Measurements from ENCODE around the gene CHRNB1.

CHRNB1 gene

DNA sequence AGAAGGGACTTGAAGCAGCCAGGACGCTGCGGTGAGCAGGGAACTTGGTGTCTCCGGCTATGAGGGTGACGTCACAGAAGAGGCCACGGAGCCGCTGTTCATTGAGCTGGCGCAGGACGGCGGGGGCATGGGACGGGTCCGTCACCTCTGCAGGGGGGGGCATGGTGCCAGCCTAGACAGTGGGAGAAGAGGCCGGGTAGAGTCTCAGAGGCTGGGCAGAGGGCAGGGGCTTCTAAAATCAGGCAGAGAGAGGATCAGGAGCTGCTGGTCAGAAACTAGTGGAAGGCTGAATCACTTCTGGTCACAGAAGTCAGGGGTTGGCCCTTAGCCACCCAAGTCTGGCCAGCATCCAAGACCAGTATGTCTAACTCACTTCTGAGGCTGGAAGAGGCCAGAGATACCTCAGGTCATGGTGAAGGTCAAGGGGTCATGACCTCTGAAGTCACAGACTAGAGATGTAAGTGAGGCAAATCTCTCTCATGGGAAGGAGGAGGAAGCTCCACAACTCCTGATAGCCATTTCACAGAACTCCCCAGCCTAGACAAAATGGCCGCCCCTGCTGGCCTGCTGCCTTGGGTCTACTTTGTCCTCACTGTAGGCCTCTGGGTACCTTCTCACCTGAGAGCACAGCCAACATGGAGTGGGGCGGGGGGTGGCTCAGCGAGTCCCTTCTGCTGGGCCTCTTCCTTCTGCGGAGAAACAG lies 21.9 kb downstream of the CHRNB1 start:
- H3K4me3 ChIP-seq (ENCODE audit: low read depth, low read length): no peak overlapping the region
- peaks cover 5% of the 10 kb centered on the region for H3K4me1 ChIP-seq (ENCODE audit: control insufficient read depth, insufficient read depth, low read length)
- TF ChIP-seq BCL11A (tag by site-specific recombination; IDR thresholded peaks at IDR 0.05; ENCODE audit: low read depth) (peak; percentile 93), BCL11B (tag by site-specific recombination; IDR thresholded peaks at IDR 0.05; ENCODE audit: low read depth) (peak; percentile 93), ZNF426 (tag by site-specific recombination; IDR thresholded peaks at IDR 0.05) (no peak), ZNF600 (tag by site-specific recombination; IDR thresholded peaks at IDR 0.05) (peak; percentile 26; the same call in 1 of the 2 replicates), ZSCAN23 (tag by site-specific recombination; IDR thresholded peaks at IDR 0.05) (no peak), ZNF623 (tag by site-specific recombination; IDR thresholded peaks at IDR 0.05) (no peak)
- TF ChIP-seq, protein P1, sequence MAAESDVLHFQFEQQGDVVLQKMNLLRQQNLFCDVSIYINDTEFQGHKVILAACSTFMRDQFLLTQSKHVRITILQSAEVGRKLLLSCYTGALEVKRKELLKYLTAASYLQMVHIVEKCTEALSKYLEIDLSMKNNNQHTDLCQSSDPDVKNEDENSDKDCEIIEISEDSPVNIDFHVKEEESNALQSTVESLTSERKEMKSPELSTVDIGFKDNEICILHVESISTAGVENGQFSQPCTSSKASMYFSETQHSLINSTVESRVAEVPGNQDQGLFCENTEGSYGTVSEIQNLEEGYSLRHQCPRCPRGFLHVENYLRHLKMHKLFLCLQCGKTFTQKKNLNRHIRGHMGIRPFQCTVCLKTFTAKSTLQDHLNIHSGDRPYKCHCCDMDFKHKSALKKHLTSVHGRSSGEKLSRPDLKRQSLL (tag by site-specific recombination; IDR thresholded peaks at IDR 0.05): peak; percentile 65
- TF ChIP-seq, protein P2, sequence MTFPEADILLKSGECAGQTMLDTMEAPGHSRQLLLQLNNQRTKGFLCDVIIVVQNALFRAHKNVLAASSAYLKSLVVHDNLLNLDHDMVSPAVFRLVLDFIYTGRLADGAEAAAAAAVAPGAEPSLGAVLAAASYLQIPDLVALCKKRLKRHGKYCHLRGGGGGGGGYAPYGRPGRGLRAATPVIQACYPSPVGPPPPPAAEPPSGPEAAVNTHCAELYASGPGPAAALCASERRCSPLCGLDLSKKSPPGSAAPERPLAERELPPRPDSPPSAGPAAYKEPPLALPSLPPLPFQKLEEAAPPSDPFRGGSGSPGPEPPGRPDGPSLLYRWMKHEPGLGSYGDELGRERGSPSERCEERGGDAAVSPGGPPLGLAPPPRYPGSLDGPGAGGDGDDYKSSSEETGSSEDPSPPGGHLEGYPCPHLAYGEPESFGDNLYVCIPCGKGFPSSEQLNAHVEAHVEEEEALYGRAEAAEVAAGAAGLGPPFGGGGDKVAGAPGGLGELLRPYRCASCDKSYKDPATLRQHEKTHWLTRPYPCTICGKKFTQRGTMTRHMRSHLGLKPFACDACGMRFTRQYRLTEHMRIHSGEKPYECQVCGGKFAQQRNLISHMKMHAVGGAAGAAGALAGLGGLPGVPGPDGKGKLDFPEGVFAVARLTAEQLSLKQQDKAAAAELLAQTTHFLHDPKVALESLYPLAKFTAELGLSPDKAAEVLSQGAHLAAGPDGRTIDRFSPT (tag by site-specific recombination; IDR thresholded peaks at IDR 0.05): peak; percentile 54; the same call in 1 of the 2 replicates
- peaks cover 0 to 43% of the 10 kb centered on the region in 2 experiments; a peak in 2 of 3 replicates for H3K36me3 ChIP-seq (ENCODE audit: control insufficient read depth in 2 of 2, insufficient read depth in 1 of 2, low read length in 2 of 2)
- ChIA-PET POLR2A (interaction anchor here (0.6 to 1.3 kb wide), 3 partner anchors 11 to 18 kb away, joined by 3 to 4 read pairs (median 4); partner anchors contain the start of gene ZBTB4), CTCF (interaction anchor here (0.6 to 1.4 kb wide), 4 partner anchors 10 to 111 kb away, joined by 3 to 4 read pairs (median 3); no protein-coding TSS in a partner anchor)
- H3K9me3 ChIP-seq (ENCODE audit: control insufficient read depth, insufficient read depth, low read depth, low read length): no peaks in the 10 kb centered on the region
- H3K27ac ChIP-seq (ENCODE audit: extremely low read depth, low read depth, low read length): 0 out of 2 replicates have a peak overlapping the region, but pooled peaks have one; percentile 19

DNA sequence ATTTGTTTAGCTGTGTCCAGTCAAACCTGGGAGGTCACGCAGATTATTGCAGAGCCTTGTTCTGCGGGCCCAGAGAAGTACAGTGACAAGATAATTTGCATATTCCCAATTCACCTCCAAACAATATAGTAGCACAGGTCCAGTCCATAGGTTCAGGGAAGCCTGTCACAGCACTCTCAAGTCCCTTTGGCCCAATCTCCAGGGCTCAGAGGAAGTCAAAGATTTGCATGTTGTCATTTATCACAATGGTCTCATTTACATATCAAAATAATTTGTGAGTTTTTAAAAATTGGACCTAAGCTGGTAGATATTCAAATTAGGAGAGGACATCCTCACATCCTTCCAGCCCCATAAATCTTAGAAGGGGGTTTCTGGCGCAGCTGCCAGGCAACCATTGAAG lies 22.6 kb downstream of the CHRNB1 start:
- ChIA-PET POLR2A (interaction anchor here (1.3 kb wide), 1 partner anchor 12 kb away, joined by 4 read pairs; the partner anchor contains the start of gene ZBTB4), CTCF (interaction anchor here (1.2 to 1.4 kb wide), 2 partner anchors 35 to 112 kb away, joined by 3 read pairs; no protein-coding TSS in a partner anchor)
- peaks cover 0 to 38% of the 10 kb centered on the region in 2 experiments; a peak in 2 of 3 replicates for H3K36me3 ChIP-seq (ENCODE audit: control insufficient read depth in 2 of 2, insufficient read depth in 1 of 2, low read length in 2 of 2)

More for the DNA sequence above, 22.6 kb downstream of the CHRNB1 start:
- Histone ChIP-seq H3K4me1 (ENCODE audit: control insufficient read depth, insufficient read depth, low read length) (peaks cover 6% of the 10 kb centered on the region), H3K27ac (ENCODE audit: extremely low read depth, low read depth, low read length) (0 out of 2 replicates have a peak overlapping the region, but pooled peaks have one; percentile 19), H3K9me3 (ENCODE audit: control insufficient read depth, insufficient read depth, low read depth, low read length) (no peaks in the 10 kb centered on the region), H3K4me3 (ENCODE audit: low read depth, low read length) (no peak overlapping the region)
- TF ChIP-seq ZNF394 (tag by site-specific recombination; IDR thresholded peaks at IDR 0.05; ENCODE audit: borderline replicate concordance) (no peak), ZNF266 (tag by site-specific recombination; IDR thresholded peaks at IDR 0.05; ENCODE audit: low read depth) (no peak), GFI1B (tag by site-specific recombination; IDR thresholded peaks at IDR 0.05) (no peak), GLIS1 (tag by site-specific recombination; IDR thresholded peaks at IDR 0.05) (no peak), ZNF302 (tag by site-specific recombination; IDR thresholded peaks at IDR 0.05; ENCODE audit: low read depth) (no peak), ZSCAN30 (tag by site-specific recombination; IDR thresholded peaks at IDR 0.05) (no peak), ZBTB17 (tag by site-specific recombination; IDR thresholded peaks at IDR 0.05) (no peak), ZNF621 (tag by site-specific recombination; IDR thresholded peaks at IDR 0.05) (no peak), SCRT2 (tag by site-specific recombination; IDR thresholded peaks at IDR 0.05) (no peak)
- TF ChIP-seq, protein P3, sequence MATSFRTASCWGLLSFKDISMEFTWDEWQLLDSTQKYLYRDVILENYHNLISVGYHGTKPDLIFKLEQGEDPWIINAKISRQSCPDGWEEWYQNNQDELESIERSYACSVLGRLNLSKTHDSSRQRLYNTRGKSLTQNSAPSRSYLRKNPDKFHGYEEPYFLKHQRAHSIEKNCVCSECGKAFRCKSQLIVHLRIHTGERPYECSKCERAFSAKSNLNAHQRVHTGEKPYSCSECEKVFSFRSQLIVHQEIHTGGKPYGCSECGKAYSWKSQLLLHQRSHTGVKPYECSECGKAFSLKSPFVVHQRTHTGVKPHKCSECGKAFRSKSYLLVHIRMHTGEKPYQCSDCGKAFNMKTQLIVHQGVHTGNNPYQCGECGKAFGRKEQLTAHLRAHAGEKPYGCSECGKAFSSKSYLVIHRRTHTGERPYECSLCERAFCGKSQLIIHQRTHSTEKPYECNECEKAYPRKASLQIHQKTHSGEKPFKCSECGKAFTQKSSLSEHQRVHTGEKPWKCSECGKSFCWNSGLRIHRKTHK (tag by site-specific recombination; IDR thresholded peaks at IDR 0.05): no peak
- TF ChIP-seq, protein P4, sequence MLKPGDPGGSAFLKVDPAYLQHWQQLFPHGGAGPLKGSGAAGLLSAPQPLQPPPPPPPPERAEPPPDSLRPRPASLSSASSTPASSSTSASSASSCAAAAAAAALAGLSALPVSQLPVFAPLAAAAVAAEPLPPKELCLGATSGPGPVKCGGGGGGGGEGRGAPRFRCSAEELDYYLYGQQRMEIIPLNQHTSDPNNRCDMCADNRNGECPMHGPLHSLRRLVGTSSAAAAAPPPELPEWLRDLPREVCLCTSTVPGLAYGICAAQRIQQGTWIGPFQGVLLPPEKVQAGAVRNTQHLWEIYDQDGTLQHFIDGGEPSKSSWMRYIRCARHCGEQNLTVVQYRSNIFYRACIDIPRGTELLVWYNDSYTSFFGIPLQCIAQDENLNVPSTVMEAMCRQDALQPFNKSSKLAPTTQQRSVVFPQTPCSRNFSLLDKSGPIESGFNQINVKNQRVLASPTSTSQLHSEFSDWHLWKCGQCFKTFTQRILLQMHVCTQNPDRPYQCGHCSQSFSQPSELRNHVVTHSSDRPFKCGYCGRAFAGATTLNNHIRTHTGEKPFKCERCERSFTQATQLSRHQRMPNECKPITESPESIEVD (tag by site-specific recombination; IDR thresholded peaks at IDR 0.05): no peak
- TF ChIP-seq, protein P5, sequence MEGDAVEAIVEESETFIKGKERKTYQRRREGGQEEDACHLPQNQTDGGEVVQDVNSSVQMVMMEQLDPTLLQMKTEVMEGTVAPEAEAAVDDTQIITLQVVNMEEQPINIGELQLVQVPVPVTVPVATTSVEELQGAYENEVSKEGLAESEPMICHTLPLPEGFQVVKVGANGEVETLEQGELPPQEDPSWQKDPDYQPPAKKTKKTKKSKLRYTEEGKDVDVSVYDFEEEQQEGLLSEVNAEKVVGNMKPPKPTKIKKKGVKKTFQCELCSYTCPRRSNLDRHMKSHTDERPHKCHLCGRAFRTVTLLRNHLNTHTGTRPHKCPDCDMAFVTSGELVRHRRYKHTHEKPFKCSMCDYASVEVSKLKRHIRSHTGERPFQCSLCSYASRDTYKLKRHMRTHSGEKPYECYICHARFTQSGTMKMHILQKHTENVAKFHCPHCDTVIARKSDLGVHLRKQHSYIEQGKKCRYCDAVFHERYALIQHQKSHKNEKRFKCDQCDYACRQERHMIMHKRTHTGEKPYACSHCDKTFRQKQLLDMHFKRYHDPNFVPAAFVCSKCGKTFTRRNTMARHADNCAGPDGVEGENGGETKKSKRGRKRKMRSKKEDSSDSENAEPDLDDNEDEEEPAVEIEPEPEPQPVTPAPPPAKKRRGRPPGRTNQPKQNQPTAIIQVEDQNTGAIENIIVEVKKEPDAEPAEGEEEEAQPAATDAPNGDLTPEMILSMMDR (tag by site-specific recombination; IDR thresholded peaks at IDR 0.05): no peak
